Measurements from ENCODE around the gene CCDC88A.
A peak's percentile ranks its signal among the peaks of the same experiment; 100 is the strongest.

The CCDC88A gene

DNA sequence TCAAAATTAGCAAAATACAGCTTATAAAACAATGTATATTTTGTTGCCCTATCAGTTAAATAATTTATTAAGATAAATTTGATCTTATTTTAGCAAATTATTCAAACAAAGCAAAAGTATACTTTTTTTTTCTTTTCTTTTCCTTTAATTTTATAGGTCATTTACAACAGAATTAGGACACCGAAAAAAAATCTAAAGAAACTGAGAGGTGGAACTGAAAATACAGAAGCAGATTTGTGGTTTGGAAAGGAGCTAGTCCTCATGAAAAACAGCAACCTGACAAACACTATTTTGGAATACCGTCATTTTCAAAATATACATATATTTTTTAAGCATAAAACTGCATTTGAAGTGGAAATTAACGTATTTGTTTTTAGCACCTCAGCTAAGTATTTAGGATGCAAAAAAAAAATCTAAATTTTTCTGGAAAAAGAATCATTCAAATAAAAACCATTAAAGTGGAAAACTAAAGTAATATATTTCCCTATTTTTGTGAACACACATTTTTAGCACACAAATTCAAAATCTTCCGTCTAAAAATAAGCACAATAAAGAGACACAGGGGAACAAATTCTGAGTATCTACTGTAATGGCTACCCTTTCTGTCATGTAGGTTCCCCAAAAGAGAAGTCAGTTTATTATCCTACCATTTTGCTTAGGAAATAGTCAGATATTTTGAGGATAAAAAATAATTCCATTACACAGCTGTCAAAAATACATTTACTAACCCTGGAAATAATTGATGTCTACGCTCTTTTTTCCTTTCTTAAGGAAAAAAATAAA is 2.7 kb downstream of the CCDC88A start:
- Mint-ChIP-seq H3K4me1 (ENCODE audit: low read depth) (peaks cover 52% of the 10 kb centered on the region), H3K9me3 (no peaks in the 10 kb centered on the region), H3K4me3 (peak overlapping the region; percentile 32), H3K27ac (peak overlapping the region; percentile 98), H3K27me3 (no peaks in the 10 kb centered on the region), H3K36me3 (ENCODE audit: low read depth) (peaks cover 58% of the 10 kb centered on the region)
- intact Hi-C loops (cut with micrococcal nuclease) = loop anchor here (5.0 to 10.0 kb wide), 2 partner anchors 52 to 200 kb away; partner anchors contain the start of gene PPP4R3B

DNA sequence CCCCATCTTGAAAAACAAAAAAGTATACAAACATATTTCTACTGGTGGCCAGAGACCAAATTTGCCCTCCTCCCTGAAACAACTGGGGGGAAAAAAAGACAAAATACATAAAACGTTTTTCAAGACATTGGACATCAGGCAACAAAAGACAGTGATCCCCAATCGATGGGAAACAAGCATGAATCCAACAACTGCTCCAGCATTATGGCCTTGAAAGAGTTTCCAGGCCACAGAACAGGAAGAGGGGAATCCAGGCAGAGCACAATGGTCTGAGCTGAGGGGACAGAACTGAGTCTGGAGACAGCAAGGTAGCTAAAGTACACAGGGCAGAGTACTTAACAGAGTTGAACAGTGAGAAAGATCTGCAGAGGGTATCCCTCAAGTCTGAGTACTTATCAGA is 4.4 kb downstream of the CCDC88A start:
- no peaks in the 10 kb centered on the region for H3K27me3 Mint-ChIP-seq
- intact Hi-C loops (cut with micrococcal nuclease) = loop anchor here (5.0 to 10.0 kb wide), 2 partner anchors 50 to 202 kb away; partner anchors contain the start of gene PPP4R3B
- H3K4me3 Mint-ChIP-seq = peak overlapping the region; percentile 54
- H3K36me3 Mint-ChIP-seq (ENCODE audit: low read depth) = peaks cover 72% of the 10 kb centered on the region
- H3K4me1 Mint-ChIP-seq (ENCODE audit: low read depth) = peaks cover 44% of the 10 kb centered on the region
- no peaks in the 10 kb centered on the region for H3K9me3 Mint-ChIP-seq
- H3K27ac Mint-ChIP-seq = peak overlapping the region; percentile 33

DNA sequence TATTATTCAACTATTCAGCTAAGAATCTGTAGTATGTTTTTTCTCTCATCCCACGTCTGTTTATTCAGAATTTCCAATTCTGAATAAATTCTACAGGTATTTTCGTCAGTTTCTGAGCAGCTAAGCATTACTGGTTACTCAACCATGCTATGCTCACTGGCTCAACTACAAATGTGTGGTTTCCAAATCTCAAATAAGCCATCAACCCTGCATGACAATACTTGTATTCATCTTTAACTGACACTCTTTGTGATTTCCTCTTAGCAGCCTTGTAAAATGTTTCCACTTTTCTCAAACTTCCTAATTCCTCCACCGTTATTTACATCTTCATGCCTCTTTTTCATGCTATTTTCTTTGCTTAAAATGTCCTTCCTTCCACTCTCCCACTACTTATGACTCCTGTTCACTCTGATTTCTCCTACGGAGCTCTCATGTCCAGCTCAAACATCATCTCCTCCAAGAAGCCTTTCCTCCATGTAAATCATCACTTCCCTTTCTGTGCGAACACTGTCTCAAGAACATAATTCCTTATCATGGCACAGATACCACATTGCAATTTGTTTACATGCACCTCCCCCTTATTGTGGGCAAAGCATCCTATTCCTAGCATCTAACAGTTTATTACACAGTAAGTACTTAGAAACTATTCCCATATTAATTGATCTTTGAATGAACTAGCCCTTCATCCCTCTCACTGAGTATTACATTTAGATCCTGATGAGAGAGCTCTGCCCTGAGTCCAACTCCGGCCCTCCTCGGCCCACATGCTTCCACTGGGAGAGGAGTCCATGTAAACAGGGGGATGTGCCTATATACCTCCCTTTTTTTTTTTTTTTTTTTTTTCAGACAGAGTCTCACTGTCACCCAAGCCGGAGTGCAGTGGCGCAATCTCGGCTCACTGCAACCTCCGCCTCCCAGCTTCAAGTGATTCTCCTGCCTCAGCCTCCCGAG is 10.5 kb downstream of the CCDC88A start:
- H3K4me3 Mint-ChIP-seq = peak overlapping the region; percentile 4
- H3K27ac Mint-ChIP-seq = peak overlapping the region; percentile 13
- intact Hi-C loops (cut with micrococcal nuclease) = no loop called here
- no peaks in the 10 kb centered on the region for H3K27me3 Mint-ChIP-seq
- no peaks in the 10 kb centered on the region for H3K9me3 Mint-ChIP-seq
- H3K4me1 Mint-ChIP-seq (ENCODE audit: low read depth) = peaks cover 51% of the 10 kb centered on the region
- H3K36me3 Mint-ChIP-seq (ENCODE audit: low read depth) = peaks cover 90% of the 10 kb centered on the region

GRCh38 chr2:55408098-55408882 is 11.4 kb downstream of the CCDC88A start:
- Mint-ChIP-seq H3K4me3 (no peak overlapping the region), H3K9me3 (no peaks in the 10 kb centered on the region), H3K27ac (peak overlapping the region; percentile 13), H3K4me1 (ENCODE audit: low read depth) (peaks cover 42% of the 10 kb centered on the region), H3K27me3 (no peaks in the 10 kb centered on the region), H3K36me3 (ENCODE audit: low read depth) (peaks cover 82% of the 10 kb centered on the region)
- intact Hi-C loops (cut with micrococcal nuclease) = no loop called here

DNA sequence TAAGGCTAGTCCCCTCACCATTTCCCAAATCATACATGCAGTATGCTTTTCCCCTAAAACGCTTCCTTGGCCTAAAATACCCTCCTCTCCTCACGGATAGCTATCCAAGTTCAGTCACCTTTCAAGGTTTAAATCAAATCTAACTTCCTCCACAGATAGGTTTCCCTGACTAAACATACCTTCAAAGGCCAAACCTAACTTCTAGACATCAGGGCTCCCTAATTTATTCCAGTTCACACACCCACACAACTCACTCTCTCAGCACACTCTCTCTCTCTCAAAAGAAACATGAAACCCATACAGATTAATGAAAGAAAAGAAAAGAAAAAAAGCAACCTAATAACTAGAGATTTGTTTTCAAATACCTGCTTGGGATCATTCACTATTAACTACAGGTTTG is 14.5 kb downstream of the CCDC88A start:
- Mint-ChIP-seq H3K4me3 (no peak overlapping the region), H3K36me3 (ENCODE audit: low read depth) (peaks cover 71% of the 10 kb centered on the region), H3K27ac (no peak overlapping the region), H3K27me3 (no peaks in the 10 kb centered on the region), H3K9me3 (no peaks in the 10 kb centered on the region), H3K4me1 (ENCODE audit: low read depth) (peaks cover 27% of the 10 kb centered on the region)
- intact Hi-C loops (cut with micrococcal nuclease) = no loop called here

DNA sequence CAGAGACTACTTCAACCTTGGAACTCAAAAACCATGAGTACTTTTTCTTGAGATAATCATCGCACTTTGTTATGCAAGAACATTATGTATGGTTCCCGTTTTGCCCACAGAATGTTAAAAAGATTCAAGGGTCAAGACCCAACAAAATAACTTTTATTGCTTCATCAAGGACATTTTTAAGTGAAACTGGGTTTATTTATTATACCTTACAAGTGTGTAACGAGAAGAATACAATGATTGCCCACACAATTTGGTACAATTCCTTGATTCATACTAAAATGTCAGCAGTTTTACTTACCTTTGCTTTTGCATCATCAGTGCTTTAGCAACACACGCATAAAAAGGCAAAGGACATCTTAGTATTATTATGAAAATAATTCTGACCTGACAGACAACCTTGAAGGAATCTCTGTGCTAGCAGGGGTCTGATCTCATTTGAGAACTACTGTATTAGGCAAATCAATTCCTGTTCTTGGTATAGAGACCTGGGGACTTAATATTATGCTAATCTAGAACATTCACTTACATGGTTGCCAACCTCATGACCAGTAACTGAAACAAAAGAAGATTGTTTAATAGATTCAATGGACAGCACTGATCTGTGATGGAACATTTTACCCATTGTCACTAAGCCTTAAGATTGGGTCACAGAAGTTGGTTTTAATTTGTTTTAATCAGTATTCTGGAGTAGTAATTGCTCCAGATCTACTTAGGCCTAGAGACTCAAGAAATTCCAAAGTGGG is 16.2 kb downstream of the CCDC88A start:
- H3K36me3 Mint-ChIP-seq (ENCODE audit: low read depth) = peaks cover 67% of the 10 kb centered on the region
- no peaks in the 10 kb centered on the region for H3K27me3 Mint-ChIP-seq
- intact Hi-C loops (cut with micrococcal nuclease) = no loop called here
- H3K9me3 Mint-ChIP-seq = no peaks in the 10 kb centered on the region
- H3K4me1 Mint-ChIP-seq (ENCODE audit: low read depth) = peaks cover 13% of the 10 kb centered on the region
- H3K27ac Mint-ChIP-seq = no peak overlapping the region
- no peak overlapping the region for H3K4me3 Mint-ChIP-seq

- intact Hi-C loops (cut with micrococcal nuclease) = no loop called here
- no peaks in the 10 kb centered on the region for H3K9me3 Mint-ChIP-seq
- H3K27me3 Mint-ChIP-seq = no peaks in the 10 kb centered on the region
- no peak overlapping the region for H3K4me3 Mint-ChIP-seq
- H3K36me3 Mint-ChIP-seq (ENCODE audit: low read depth) = peaks cover 56% of the 10 kb centered on the region
- peaks cover 6% of the 10 kb centered on the region for H3K4me1 Mint-ChIP-seq (ENCODE audit: low read depth)
- no peak overlapping the region for H3K27ac Mint-ChIP-seq
Measured at GRCh38 chr2:55401124-55401523, 18.5 kb downstream of the CCDC88A start.

- intact Hi-C loops (cut with micrococcal nuclease) = no loop called here
- Mint-ChIP-seq H3K36me3 (ENCODE audit: low read depth) (peaks cover 50% of the 10 kb centered on the region), H3K9me3 (no peaks in the 10 kb centered on the region), H3K27me3 (no peaks in the 10 kb centered on the region), H3K4me3 (no peak overlapping the region), H3K4me1 (ENCODE audit: low read depth) (peaks cover 6% of the 10 kb centered on the region), H3K27ac (no peak overlapping the region)
Measured at GRCh38 chr2:55400332-55400731, 19.3 kb downstream of the CCDC88A start.

- H3K9me3 Mint-ChIP-seq = no peaks in the 10 kb centered on the region
- H3K4me1 Mint-ChIP-seq (ENCODE audit: low read depth) = peaks cover 5% of the 10 kb centered on the region
- H3K36me3 Mint-ChIP-seq (ENCODE audit: low read depth) = peaks cover 50% of the 10 kb centered on the region
- intact Hi-C loops (cut with micrococcal nuclease) = no loop called here
- no peak overlapping the region for H3K27ac Mint-ChIP-seq
- H3K27me3 Mint-ChIP-seq = no peaks in the 10 kb centered on the region
- no peak overlapping the region for H3K4me3 Mint-ChIP-seq
Measured at GRCh38 chr2:55399815-55400214, 19.8 kb downstream of the CCDC88A start.

DNA sequence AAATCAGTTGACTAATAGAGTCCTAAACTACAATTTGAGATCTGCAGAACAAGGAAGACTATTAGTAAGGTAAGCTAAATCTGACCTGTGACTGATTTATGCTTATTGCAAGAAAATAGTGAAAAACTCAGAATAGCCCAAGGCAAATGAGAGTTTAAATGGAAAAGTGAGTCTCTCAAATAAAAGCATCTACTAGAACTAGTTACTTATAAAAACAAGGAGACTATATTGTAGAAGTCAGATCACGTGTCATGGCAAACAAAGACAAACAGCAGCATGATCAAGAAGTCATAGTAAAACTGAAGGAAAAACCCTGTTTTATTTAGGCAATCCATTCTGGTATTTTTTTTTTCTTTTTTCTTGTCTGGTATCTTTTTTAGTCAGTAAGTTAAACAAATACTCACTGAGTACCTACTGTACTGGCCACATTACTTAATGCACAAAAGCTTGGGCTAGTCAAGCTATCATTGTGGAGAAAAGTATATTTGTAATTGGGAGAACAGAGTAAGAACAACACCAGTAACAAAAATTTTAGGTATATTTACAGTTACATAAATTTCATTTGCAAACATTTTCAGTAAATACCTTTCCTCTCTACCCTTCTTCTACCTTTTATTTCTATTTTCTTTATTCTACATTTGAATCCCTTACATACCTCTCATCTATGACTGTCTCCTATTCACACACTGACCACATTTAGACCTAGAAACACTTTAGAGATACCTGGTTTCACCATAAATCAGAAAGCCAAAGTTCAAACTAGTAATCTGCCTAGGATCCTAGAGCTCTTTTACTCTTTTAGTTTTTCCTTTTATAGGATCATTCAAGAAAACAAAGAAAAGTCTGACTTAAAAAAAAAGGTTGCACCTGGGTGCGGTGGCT is 23.7 kb downstream of the CCDC88A start:
- no peaks in the 10 kb centered on the region for H3K9me3 Mint-ChIP-seq
- H3K4me1 Mint-ChIP-seq (ENCODE audit: low read depth) = peaks cover 12% of the 10 kb centered on the region
- no peaks in the 10 kb centered on the region for H3K27me3 Mint-ChIP-seq
- no peak overlapping the region for H3K27ac Mint-ChIP-seq
- H3K4me3 Mint-ChIP-seq = no peak overlapping the region
- peaks cover 55% of the 10 kb centered on the region for H3K36me3 Mint-ChIP-seq (ENCODE audit: low read depth)
- intact Hi-C loops (cut with micrococcal nuclease) = no loop called here

GRCh38 chr2:55391615-55392242 is 27.9 kb downstream of the CCDC88A start:
- peaks cover 63% of the 10 kb centered on the region for H3K36me3 Mint-ChIP-seq (ENCODE audit: low read depth)
- H3K4me3 Mint-ChIP-seq = no peak overlapping the region
- intact Hi-C loops (cut with micrococcal nuclease) = no loop called here
- H3K27ac Mint-ChIP-seq = peak overlapping the region; percentile 18
- H3K9me3 Mint-ChIP-seq = no peaks in the 10 kb centered on the region
- no peaks in the 10 kb centered on the region for H3K27me3 Mint-ChIP-seq
- H3K4me1 Mint-ChIP-seq (ENCODE audit: low read depth) = peaks cover 30% of the 10 kb centered on the region

DNA sequence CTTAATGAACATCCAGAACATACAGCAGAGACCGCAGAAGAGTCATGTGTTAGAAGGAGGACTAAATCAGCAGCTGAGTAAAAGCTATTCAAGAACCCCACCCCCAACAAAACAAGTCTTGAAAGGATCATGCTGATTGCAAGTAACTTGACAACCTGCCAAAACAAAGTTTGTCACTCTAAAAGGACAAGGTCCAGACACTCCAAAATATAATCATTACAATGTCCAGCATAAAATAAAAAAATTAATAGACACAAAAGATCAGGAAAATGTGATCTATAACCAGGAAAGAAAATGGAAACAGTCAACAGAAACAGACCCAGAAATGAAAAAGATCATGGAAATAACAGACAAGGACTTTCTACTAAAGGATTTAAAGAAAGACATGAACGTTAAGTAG is 28.5 kb downstream of the CCDC88A start:
- no peaks in the 10 kb centered on the region for H3K27me3 Mint-ChIP-seq
- peaks cover 30% of the 10 kb centered on the region for H3K4me1 Mint-ChIP-seq (ENCODE audit: low read depth)
- H3K27ac Mint-ChIP-seq = peak overlapping the region; percentile 18
- H3K9me3 Mint-ChIP-seq = no peaks in the 10 kb centered on the region
- peaks cover 63% of the 10 kb centered on the region for H3K36me3 Mint-ChIP-seq (ENCODE audit: low read depth)
- intact Hi-C loops (cut with micrococcal nuclease) = no loop called here
- no peak overlapping the region for H3K4me3 Mint-ChIP-seq

All from dendritic cell treated with granulocyte-macrophage colony-stimulating factor and Interleukin-4, amounts not matched to agents 40 ng/mL and 50 ng/mL, for 4 days (primary cell).